ENCODE results near the gene RBFA.
"Not testable (repeated sequence)": the region's sequence is repeated elsewhere in the genome, so short reads cannot be mapped to it uniquely, and the experiment has no call there.

The RBFA gene, protein sequence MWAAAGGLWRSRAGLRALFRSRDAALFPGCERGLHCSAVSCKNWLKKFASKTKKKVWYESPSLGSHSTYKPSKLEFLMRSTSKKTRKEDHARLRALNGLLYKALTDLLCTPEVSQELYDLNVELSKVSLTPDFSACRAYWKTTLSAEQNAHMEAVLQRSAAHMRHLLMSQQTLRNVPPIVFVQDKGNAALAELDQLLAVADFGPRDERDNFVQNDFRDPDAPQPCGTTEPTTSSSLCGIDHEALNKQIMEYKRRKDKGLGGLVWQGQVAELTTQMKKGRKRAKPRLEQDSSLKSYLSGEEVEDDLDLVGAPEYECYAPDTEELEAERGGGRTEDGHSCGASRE

DNA sequence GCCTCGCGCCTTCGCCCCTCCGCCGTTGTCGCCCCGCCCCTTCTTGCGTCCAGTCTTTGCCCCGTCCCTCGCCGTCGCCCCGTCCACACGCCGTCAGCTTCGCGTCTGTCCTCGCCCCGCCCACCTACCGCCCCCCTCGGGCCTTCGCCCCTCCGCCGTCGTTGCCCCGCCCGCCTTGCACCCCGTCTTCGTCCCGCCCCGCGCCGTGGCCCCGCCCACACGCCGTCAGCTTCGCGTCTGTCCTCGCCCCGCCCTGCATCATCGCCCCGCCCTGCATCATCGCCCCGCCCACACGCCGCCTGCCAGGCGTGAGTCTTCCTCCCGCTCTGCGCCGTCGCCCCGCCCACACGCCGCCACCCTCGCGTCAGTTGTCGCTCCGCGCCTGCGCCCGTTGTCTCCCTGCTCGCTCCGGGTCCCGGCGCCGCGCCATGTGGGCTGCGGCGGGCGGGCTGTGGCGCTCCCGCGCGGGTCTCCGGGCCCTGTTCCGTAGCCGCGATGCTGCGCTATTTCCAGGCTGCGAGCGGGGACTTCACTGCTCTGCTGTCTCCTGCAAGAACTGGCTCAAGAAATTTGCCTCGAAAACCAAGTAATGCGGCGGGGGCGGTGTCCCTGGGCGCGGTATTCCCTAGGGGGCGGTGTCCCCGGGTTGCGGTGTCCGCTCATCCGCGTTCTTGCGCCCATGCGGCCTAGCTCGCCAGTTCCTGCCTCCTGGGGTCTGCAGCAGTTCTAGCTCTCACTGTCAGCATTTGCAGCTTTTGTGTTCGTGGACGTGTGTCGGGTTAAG is at the start of gene RBFA:
RBFA (plus strand) TSS at position 367 of the 784 bp plus-strand sequence; CDS start at position 429, 62 bp downstream.
- peak; percentile 100 for DNase-seq
- TF ChIP-seq GATA1 (IDR thresholded peaks at IDR 0.05; ENCODE audit: low read depth, low read length) (no peak), POLR2A (IDR thresholded peaks at IDR 0.05; ENCODE audit: low read length) (peak; percentile 71)

DNA sequence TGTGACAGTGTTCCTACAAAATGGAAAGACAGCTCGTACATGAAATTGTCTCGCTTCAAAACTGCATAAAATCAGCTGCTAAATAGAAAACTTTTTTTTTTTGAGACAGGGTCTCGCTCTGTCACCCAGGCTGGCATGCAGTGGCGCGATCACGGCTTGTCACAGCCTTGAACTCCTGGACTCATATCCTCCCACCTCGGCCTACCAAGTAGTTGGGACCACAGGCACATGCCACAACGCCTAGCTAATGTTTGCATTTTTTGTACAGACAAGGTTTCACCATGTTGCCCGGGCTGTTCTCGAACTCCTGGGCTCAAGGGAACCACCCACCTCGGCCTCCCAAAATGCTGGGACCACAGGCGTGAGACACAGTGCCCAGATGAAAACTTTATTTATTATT is 49.1 kb upstream of the RBFA start:
- TF ChIP-seq GATA1 (IDR thresholded peaks at IDR 0.05; ENCODE audit: low read depth, low read length): no peak
- no peak for DNase-seq

DNA sequence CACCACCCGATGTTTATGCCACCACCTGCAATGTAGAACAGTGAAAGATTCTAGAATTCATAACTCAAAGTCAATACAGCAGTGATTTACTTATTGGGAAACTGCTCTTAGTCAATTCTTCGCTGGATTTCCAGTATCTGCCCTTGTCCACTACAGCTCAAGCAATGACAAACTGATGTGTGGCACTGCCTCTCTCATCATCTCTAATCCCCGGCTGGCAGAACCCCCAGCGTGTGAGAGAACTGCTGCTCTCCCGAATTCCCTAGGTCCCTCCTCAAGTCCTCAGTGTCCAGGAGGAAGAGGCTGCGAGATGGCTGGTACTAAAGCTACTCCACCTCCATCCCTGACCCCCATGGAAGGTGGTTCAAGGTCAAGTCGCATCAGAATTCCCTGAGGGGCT is 47.5 kb upstream of the RBFA start:
- TF ChIP-seq GATA1 (IDR thresholded peaks at IDR 0.05; ENCODE audit: low read depth, low read length) (no peak), POLR2A (IDR thresholded peaks at IDR 0.05; ENCODE audit: low read length) (no peak)
- DNase-seq: no peak

DNA sequence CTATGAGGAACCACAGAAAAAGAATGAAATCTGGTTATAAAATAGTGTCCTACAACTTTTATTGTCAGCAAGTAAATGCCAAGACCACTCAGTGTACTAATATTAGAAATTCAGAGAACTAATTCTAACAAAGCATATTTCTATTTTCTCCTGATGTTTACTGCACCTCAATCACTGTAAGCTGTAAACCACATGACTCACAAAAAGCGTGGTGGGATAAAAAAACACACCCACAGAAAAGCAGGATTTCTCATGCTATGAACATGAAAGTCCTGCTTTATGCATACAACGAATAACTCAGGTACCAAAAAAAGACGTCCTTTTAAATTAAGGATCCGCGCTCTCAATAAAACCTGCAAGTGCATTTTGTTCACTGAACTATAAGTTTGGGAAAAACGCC is 46.7 kb upstream of the RBFA start:
- TF ChIP-seq POLR2A (IDR thresholded peaks at IDR 0.05; ENCODE audit: low read length): no peak
- TF ChIP-seq GATA1 (IDR thresholded peaks at IDR 0.05; ENCODE audit: low read depth, low read length): no peak
- peak in 1 of 2 experiments; percentile 66 for DNase-seq

DNA sequence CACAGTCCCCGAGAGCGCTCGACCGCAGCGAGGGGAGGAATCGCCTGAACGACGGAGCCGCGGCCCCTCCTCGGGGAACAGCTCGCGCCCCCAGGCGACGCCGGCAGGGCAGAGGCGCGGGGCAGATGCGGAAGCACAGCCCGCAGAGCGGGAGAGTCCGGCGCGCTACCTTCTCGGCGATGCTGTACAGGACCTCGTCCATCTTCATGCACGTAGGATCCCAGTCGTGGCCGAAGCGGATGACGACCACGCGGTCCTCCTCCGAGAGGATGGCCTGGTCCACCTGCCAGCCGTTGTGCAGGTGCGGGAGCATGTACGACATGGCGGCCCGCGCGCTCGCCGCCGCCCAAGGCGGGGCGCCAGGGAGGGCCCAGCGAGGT is 46.2 kb upstream of the RBFA start:
- DNase-seq: peak; percentile 84 to 86
- TF ChIP-seq POLR2A (IDR thresholded peaks at IDR 0.05; ENCODE audit: low read length) (no peak), GATA1 (IDR thresholded peaks at IDR 0.05; ENCODE audit: low read depth, low read length) (no peak)

DNA sequence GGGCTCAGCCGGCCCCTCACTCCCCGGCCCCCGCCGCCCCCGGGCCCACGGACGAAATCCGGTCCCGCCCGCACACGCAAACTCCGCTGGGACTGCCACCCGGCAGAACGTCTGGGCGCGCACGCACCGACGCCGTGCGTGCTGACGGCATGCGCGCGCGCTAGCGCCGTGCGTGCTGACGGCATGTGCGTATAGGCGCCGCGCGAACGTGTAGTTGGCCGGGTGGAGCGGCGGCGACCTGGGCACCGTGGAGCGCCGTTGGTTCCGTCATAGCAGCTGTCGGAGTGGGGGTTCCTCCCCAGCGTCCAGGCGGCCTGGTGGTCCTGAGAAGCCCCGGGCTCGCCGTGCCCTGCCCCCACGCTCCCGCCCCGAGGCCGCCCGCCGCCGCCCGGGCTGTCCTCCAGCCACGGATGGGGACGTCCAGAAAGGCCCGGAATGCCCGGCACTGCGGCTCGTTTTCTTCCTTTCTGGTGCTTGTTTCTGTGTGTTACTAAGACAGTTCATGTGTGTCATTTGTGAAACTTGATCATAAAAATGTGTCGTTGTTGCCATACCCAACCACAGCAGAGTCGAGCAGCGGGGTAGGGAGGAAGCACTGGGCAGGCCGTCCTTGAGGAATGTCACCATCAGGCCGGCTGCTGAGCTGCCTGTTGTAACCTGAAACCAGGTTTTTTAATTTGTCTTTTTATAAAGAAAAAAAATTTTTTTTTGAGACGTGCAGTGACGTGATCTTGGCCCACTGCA is 45.6 kb upstream of the RBFA start, which contains the start of gene TXNL4A:
TXNL4A (minus strand) TSS at position 113 of the 744 bp plus-strand sequence. CDS start 171 bp downstream, outside the sequence.
- TF ChIP-seq POLR2A (IDR thresholded peaks at IDR 0.05; ENCODE audit: low read length): peak; percentile 93
- no peak for TF ChIP-seq GATA1 (IDR thresholded peaks at IDR 0.05; ENCODE audit: low read depth, low read length)
- peak; percentile 95 for DNase-seq

DNA sequence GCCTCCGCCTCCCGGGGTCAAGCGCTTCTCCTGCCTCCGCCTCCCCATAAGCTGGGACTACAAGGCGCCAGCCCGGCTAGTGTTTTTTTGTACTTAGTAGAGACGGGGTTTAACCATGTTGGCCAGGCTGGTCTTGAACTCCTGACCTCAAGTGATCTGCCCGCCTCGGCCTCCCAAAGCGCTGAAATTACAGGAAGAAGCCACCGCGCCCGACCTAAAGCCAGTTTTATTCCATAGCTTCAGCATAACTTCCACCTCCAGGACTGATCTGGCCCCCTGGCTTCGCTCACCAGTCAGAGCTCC is 45.1 kb upstream of the RBFA start:
- TF ChIP-seq POLR2A (IDR thresholded peaks at IDR 0.05; ENCODE audit: low read length) (no peak), GATA1 (IDR thresholded peaks at IDR 0.05; ENCODE audit: low read depth, low read length) (no peak)
- peak in 1 of 2 experiments; percentile 70 for DNase-seq

DNA sequence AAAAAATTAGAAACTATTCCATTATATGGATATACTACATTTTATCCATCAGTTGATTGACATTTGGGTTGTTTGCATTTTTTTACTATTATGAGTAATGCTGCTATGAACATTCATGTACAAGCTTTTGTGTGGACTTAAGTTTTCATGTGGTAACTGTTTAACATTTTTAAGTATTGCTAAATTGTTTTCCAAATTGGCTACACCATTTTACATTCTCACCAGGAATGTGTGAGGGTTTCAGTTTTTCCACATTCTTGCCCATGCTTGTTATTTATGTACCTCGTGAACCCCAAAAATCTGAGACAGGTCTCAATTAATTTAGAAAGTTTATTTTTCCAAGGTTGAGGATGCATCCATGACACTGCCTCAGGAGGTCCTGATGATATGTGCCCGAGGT is 42.7 kb upstream of the RBFA start:
- TF ChIP-seq POLR2A (IDR thresholded peaks at IDR 0.05; ENCODE audit: low read length) (no peak), GATA1 (IDR thresholded peaks at IDR 0.05; ENCODE audit: low read depth, low read length) (no peak)
- DNase-seq: no peak

DNA sequence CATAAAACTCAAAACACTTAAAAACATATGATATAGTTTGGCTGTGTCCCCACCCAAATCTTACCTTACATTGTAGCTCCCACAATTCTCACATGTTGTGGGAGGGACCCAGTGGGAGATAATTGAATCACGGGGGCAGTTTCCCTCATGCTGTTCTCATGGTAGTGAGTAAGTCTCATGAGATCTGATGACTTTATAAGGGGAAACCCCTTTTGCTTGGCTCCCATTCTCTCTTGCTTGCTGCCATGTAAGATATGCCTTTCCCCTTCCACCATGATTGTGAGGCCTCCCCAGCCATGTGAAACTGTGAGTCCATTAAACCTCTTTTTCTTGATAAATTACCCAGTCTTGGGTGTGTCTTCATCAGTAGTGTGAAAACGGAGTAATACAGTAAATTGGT is 34.5 kb upstream of the RBFA start:
- DNase-seq: not testable (repeated sequence)

DNA sequence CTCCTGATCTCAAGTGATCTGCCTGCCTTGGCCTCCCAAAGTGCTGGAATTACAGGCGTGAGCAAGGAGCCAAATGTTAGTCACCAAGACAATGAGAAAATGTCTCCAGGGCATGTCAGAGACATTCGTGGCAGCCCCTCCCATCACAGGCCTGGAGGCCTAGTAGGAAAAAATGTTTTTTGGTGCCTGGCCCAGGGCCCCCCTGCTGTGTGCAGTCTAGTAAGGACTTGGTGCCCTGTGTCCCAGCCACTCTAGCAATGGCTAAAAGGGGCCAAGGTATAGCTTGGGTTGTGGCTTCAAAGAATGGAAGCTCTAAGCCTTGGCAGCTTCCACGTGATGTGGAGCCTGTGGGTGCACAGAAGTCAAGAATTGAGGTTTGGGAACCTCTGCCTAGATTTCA is 33.4 kb upstream of the RBFA start:
- DNase-seq: no peak
- TF ChIP-seq POLR2A (IDR thresholded peaks at IDR 0.05; ENCODE audit: low read length): no peak
- no peak for TF ChIP-seq GATA1 (IDR thresholded peaks at IDR 0.05; ENCODE audit: low read depth, low read length)

DNA sequence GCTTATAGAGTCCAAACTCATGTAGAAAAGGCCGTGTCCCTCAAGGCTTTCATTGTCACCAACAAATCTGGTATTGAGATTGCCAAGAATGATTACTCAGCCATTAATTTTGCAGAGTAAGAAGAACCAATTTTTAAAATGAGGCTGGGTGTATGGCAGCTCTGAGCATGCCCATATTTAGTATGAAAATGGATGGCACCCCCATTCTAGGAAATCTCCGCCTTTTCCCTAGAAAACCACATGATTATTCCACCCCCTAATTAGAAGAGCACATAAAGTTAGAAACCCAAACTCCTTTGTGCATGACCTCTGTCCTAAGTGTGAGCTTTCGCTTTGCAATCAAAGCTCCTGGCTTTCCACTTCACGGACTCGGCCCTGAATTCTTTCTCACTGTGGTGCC is 31.8 kb upstream of the RBFA start:
- no peak for TF ChIP-seq POLR2A (IDR thresholded peaks at IDR 0.05; ENCODE audit: low read length)
- TF ChIP-seq GATA1 (IDR thresholded peaks at IDR 0.05; ENCODE audit: low read depth, low read length): no peak
- no peak for DNase-seq

DNA sequence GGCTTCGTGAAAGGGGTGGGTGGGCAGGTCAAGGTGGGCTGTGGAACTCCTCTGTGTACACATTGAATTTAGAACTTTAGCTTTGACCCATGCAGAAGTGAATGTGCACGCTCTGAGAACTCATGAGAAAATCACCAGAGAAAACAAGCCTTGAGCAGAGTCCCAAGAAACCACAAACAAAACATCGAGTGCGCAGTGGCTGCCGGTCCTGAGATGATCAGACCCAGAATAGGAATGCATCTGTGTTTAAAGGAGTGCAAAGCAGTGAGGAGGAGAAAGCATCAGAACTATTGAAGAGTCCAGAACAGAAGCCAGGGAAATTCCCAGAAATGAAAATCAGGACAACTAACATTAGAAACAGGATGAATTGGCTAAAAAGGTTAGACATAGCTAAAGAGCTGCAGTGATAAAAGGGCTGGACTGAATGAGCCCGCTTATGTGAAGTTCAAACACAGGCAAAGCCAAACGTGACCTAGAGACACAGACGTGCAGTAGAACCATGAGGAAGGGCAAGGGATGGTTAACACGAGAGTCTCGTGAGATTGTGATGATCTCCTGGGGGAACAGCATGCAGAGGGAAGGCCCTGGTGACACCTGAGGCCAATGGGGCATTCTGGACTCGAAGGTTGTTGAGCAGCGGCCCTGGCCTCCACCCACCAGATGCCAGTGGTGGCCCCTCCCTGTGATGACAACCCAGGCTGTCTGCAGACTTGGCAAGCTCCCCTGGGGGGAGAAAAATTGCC is 29.5 kb upstream of the RBFA start:
- no peak for DNase-seq
- TF ChIP-seq GATA1 (IDR thresholded peaks at IDR 0.05; ENCODE audit: low read depth, low read length): no peak
- TF ChIP-seq POLR2A (IDR thresholded peaks at IDR 0.05; ENCODE audit: low read length): no peak

DNA sequence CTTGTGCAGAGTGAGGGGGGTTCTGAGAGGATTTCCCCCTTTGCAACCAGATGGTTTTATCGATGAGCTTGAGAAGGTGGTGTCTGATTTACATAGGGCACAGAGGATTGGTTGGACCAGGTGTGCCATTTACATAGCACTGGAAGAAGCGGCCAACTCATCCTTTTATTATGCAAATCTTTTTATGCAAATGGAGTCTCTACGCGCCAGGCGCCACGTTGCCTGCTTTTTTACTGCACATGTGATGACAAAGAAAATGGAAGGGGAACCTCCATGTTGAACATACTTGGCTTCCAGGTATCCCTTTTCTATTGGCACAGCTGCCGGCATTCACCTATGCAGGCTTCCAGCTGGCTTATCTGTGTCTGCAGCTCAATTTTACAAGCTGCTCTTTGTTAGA is 27.5 kb upstream of the RBFA start:
- no peak for DNase-seq
- TF ChIP-seq POLR2A (IDR thresholded peaks at IDR 0.05; ENCODE audit: low read length) (no peak), GATA1 (IDR thresholded peaks at IDR 0.05; ENCODE audit: low read depth, low read length) (no peak)

Data from erythroblast (primary cell).